ENCODE measurements around the gene PLK3. TPM values are rescaled to one million over a fixed set of nuclear protein-coding genes. Genes with fewer than 3 reads are reported as not detected.
A peak's percentile ranks its signal among the peaks of the same experiment; 100 is the strongest.

Gene PLK3
- total RNA-seq, 1 experiment from 2014 or later = 68.0 TPM

DNA sequence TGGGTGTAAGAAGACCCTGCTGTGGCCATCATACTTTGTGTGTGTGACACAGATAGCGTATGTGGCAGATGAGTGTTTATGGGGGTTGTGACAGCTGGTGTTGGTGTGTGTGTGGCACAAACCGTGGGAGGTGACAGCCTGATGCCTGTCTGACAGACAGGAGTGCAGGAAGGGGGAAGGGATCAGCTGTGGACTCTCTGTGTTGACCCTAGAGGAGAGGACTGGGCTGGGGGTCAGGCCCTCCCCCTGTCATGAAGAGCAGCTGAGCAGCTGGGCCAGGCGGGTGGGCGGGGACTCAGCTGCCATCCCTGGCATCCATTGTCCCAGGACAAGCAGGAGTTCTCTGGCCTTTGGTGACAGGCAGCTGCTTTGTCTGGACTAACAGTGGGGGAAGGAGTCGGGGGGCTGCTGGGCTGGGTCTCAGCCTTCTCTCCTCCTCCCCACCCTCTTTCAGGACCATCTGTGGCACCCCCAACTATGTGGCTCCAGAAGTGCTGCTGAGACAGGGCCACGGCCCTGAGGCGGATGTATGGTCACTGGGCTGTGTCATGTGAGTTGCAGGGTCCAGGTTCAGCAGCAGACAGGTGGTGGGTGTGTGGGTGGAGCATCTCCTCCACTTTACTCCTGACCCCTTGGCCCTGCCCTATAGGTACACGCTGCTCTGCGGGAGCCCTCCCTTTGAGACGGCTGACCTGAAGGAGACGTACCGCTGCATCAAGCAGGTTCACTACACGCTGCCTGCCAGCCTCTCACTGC is 2.3 kb downstream of the PLK3 start:
- H3K27me3 Mint-ChIP-seq (ENCODE audit: insufficient read depth, unreplicated experiment) = no peaks in the 10 kb centered on the region
- intact Hi-C loops (cut with micrococcal nuclease) = no loop called here
- H3K27ac Mint-ChIP-seq (ENCODE audit: low read depth, unreplicated experiment) = peak overlapping the region; percentile 93
- H3K4me1 Mint-ChIP-seq (ENCODE audit: insufficient read depth, unreplicated experiment) = peaks cover 37% of the 10 kb centered on the region
- peaks cover 57% of the 10 kb centered on the region for H3K36me3 Mint-ChIP-seq (ENCODE audit: insufficient read depth, unreplicated experiment)
- no peak for DNase-seq (ENCODE audit: unreplicated experiment)
- POLR2A ChIA-PET = interaction anchor here (0.9 to 4.5 kb wide), 2 partner anchors 11 to 209 kb away, joined by 3 to 46 read pairs; partner anchors contain the start of genes HECTD3 and UROD
- TF ChIP-seq, protein P1, sequence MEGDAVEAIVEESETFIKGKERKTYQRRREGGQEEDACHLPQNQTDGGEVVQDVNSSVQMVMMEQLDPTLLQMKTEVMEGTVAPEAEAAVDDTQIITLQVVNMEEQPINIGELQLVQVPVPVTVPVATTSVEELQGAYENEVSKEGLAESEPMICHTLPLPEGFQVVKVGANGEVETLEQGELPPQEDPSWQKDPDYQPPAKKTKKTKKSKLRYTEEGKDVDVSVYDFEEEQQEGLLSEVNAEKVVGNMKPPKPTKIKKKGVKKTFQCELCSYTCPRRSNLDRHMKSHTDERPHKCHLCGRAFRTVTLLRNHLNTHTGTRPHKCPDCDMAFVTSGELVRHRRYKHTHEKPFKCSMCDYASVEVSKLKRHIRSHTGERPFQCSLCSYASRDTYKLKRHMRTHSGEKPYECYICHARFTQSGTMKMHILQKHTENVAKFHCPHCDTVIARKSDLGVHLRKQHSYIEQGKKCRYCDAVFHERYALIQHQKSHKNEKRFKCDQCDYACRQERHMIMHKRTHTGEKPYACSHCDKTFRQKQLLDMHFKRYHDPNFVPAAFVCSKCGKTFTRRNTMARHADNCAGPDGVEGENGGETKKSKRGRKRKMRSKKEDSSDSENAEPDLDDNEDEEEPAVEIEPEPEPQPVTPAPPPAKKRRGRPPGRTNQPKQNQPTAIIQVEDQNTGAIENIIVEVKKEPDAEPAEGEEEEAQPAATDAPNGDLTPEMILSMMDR (IDR thresholded peaks at IDR 0.05; ENCODE audit: unreplicated experiment) = no peak
- H3K4me3 Mint-ChIP-seq (ENCODE audit: unreplicated experiment) = peak overlapping the region; percentile 86
- CTCF ChIA-PET = no interaction called here
- BruUV-seq (replicated peaks) = no TSS peak
- H3K9me3 Mint-ChIP-seq (ENCODE audit: unreplicated experiment) = no peaks in the 10 kb centered on the region

GRCh38 chr1:44803062-44803311 is 2.8 kb downstream of the PLK3 start:
- Mint-ChIP-seq H3K36me3 (ENCODE audit: insufficient read depth, unreplicated experiment) (peaks cover 60% of the 10 kb centered on the region), H3K27me3 (ENCODE audit: insufficient read depth, unreplicated experiment) (no peaks in the 10 kb centered on the region), H3K9me3 (ENCODE audit: unreplicated experiment) (no peaks in the 10 kb centered on the region), H3K27ac (ENCODE audit: low read depth, unreplicated experiment) (peak overlapping the region; percentile 87), H3K4me3 (ENCODE audit: unreplicated experiment) (peak overlapping the region; percentile 86), H3K4me1 (ENCODE audit: insufficient read depth, unreplicated experiment) (peaks cover 42% of the 10 kb centered on the region)
- BruUV-seq (replicated peaks) = no TSS peak
- intact Hi-C loops (cut with micrococcal nuclease) = no loop called here
- no peak for DNase-seq (ENCODE audit: unreplicated experiment)
- CTCF ChIA-PET = no interaction called here
- POLR2A ChIA-PET = interaction anchor here (0.9 kb wide), 1 partner anchor 11 kb away, joined by 3 read pairs; no protein-coding TSS in a partner anchor
- TF ChIP-seq, protein P1 (IDR thresholded peaks at IDR 0.05; ENCODE audit: unreplicated experiment) = no peak

DNA sequence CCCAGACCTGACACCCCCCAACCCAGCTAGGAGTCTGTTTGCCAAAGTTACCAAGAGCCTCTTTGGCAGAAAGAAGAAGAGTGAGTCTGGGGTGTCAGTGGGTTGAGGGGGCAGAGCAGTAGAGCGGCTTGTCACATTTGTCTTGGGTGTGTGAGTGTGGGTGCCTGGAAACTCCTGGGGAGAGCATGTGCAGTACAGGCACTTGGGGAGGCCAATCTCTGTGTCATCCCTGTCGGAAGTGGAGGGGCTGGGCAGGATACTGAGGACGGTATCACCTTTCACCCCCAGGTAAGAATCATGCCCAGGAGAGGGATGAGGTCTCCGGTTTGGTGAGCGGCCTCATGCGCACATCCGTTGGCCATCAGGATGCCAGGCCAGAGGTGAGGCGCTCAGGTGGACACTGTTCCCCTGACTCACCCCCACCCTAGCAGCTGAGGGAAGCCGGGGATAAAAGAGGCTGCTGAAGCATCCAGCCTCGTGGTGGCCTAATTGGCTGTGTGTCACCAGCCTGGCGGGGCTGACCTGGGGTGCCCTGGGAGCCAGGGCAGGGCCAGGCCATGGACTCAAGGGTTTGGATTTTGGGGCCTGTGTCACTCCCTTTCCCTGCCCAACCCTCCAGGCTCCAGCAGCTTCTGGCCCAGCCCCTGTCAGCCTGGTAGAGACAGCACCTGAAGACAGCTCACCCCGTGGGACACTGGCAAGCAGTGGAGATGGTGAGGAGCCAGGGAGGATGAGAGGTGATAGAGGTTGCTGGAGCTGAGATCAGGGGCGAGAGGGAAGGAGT is 3.3 kb downstream of the PLK3 start:
- TF ChIP-seq, protein P1 (IDR thresholded peaks at IDR 0.05; ENCODE audit: unreplicated experiment) = no peak
- POLR2A ChIA-PET = no interaction called here
- Mint-ChIP-seq H3K27me3 (ENCODE audit: insufficient read depth, unreplicated experiment) (no peaks in the 10 kb centered on the region), H3K9me3 (ENCODE audit: unreplicated experiment) (no peaks in the 10 kb centered on the region), H3K36me3 (ENCODE audit: insufficient read depth, unreplicated experiment) (peaks cover 62% of the 10 kb centered on the region), H3K4me1 (ENCODE audit: insufficient read depth, unreplicated experiment) (peaks cover 39% of the 10 kb centered on the region), H3K4me3 (ENCODE audit: unreplicated experiment) (peak overlapping the region; percentile 86), H3K27ac (ENCODE audit: low read depth, unreplicated experiment) (peak overlapping the region; percentile 87)
- BruUV-seq (replicated peaks) = no TSS peak
- intact Hi-C loops (cut with micrococcal nuclease) = no loop called here
- no peak for DNase-seq (ENCODE audit: unreplicated experiment)
- CTCF ChIA-PET = no interaction called here

GRCh38 chr1:44805311-44806024 is 5.3 kb downstream of the PLK3 start:
- peaks cover 44% of the 10 kb centered on the region for H3K4me1 Mint-ChIP-seq (ENCODE audit: insufficient read depth, unreplicated experiment)
- TF ChIP-seq, protein P1 (IDR thresholded peaks at IDR 0.05; ENCODE audit: unreplicated experiment) = no peak
- no peak overlapping the region for H3K4me3 Mint-ChIP-seq (ENCODE audit: unreplicated experiment)
- CTCF ChIA-PET = no interaction called here
- H3K36me3 Mint-ChIP-seq (ENCODE audit: insufficient read depth, unreplicated experiment) = peaks cover 77% of the 10 kb centered on the region
- BruUV-seq (replicated peaks) = no TSS peak
- DNase-seq (ENCODE audit: unreplicated experiment) = no peak
- H3K27me3 Mint-ChIP-seq (ENCODE audit: insufficient read depth, unreplicated experiment) = no peaks in the 10 kb centered on the region
- H3K9me3 Mint-ChIP-seq (ENCODE audit: unreplicated experiment) = no peaks in the 10 kb centered on the region
- peak overlapping the region; percentile 49 for H3K27ac Mint-ChIP-seq (ENCODE audit: low read depth, unreplicated experiment)
- intact Hi-C loops (cut with micrococcal nuclease) = loop anchor here (2.0 kb wide), 2 partner anchors 31 to 75 kb away; partner anchors contain the start of genes RNU5D-1 and RPS8
- POLR2A ChIA-PET = interaction anchor here (0.7 to 3.9 kb wide), 4 partner anchors 12 to 1378 kb away, joined by 3 to 19 read pairs (median 4); partner anchors contain the start of gene RNU5D-1

Measured in MCF 10A (cell line).